HG02678 (cell line): Measurements from ENCODE around the gene SH2D3C.

Experiments
- ATAC-seq: cut with Tn5 transposase; IDR thresholded peaks from one replicate; pipeline ENCODE4 v1.9.1; 2021; ENCODE audit warnings: mild to moderate bottlenecking, moderate library complexity; ENCODE audit not compliant: unreplicated experiment

Gene SH2D3C

GRCh38 chr9:127744398-127745110 is 33.9 kb downstream of the SH2D3C start:
- no peak for ATAC-seq

- ATAC-seq, result no peak
Measured at GRCh38 chr9:127742435-127743088, 35.9 kb downstream of the SH2D3C start.

- no peak for ATAC-seq
Measured at GRCh38 chr9:127741831-127742434, 36.5 kb downstream of the SH2D3C start.

- ATAC-seq, result no peak
Measured at GRCh38 chr9:127739614-127740330, 38.7 kb downstream of the SH2D3C start.

- no peak for ATAC-seq
Measured at GRCh38 chr9:127738666-127739065, 39.8 kb downstream of the SH2D3C start.

GRCh38 chr9:127735530-127736185 is 42.8 kb downstream of the SH2D3C start:
- peak; percentile 1 for ATAC-seq

- peak; percentile 92 for ATAC-seq
Measured at GRCh38 chr9:127734747-127735529, 43.5 kb downstream of the SH2D3C start, which contains the start of gene TOR2A. TOR2A (minus strand) TSS chr9:127735294; CDS start chr9:127735270, 24 bp downstream.

- ATAC-seq, result no peak
Measured at GRCh38 chr9:127734247-127734746, 44.2 kb downstream of the SH2D3C start.

GRCh38 chr9:127733614-127734013 is 44.9 kb downstream of the SH2D3C start:
- ATAC-seq, result no peak

- no peak for ATAC-seq
Measured at GRCh38 chr9:127732444-127732843, 46.0 kb downstream of the SH2D3C start.

- ATAC-seq, result no peak
Measured at GRCh38 chr9:127731938-127732337, 46.5 kb downstream of the SH2D3C start.

GRCh38 chr9:127730799-127731410 is 47.6 kb downstream of the SH2D3C start:
- ATAC-seq, result no peak

GRCh38 chr9:127730262-127730661 is 48.2 kb downstream of the SH2D3C start:
- no peak for ATAC-seq

- no peak for ATAC-seq
Measured at GRCh38 chr9:127729522-127730256, 48.8 kb downstream of the SH2D3C start.

- no peak for ATAC-seq
Measured at GRCh38 chr9:127728808-127729207, 49.7 kb downstream of the SH2D3C start.

GRCh38 chr9:127726871-127727270 is 51.6 kb downstream of the SH2D3C start:
- ATAC-seq, result no peak

- no peak for ATAC-seq
Measured at GRCh38 chr9:127724012-127724411, 54.5 kb downstream of the SH2D3C start.

- no peak for ATAC-seq
Measured at GRCh38 chr9:127723444-127723843, 55.0 kb downstream of the SH2D3C start.

GRCh38 chr9:127723013-127723412 is 55.5 kb downstream of the SH2D3C start:
- no peak for ATAC-seq
